Pancreas (tissue), 10 donors: Measurements from ENCODE around the gene CLSTN2. TPM values are rescaled to one million over a fixed set of nuclear protein-coding genes. Genes with fewer than 3 reads are reported as not detected.

ENCODE experiments used
- ATAC-seq, 4 donors: fragments of 200-7000 bp; cut with Tn5 transposase; one replicate each; pipeline versions ENCODE4 v1.8.0 to v1.9.1; 2020; ENCODE audit warnings: mild to moderate bottlenecking in 4 of 4, moderate library complexity in 4 of 4
- DNase-seq, 6 donors: peaks; one replicate each; pipeline ENCODE4 v3.0.0-alpha.2; 2020
- FAIRE-seq: peaks from 2 replicates; lab custom pipeline; 2012; peaks lifted over from hg19 to GRCh38; lab: Jason Lieb, UNC
- H3K27ac ChIP-seq, 4 donors: fragments of 200-600 bp; sonication (generic); 1 replicate in 3 of 4; 2 replicates in 1 of 4; pipeline versions ENCODE4 v1.5.0 to v1.8.0; 2020
- H3K27me3 ChIP-seq, 4 donors: fragments of 200-600 bp; one replicate each; pipeline ENCODE4 v1.8.0; 2021
- H3K36me3 ChIP-seq, 3 donors: fragments of 200-600 bp; sonication (generic) in 1 of 3; one replicate each; pipeline versions ENCODE4 v1.5.0 to v1.8.0; 2020 to 2021
- H3K4me1 ChIP-seq, 3 donors: fragments of 200-600 bp; one replicate each; pipeline ENCODE4 v1.8.0; 2021
- H3K4me3 ChIP-seq, 4 donors: fragments of 200-600 bp; sonication (generic) in 2 of 4; one replicate each; pipeline versions ENCODE4 v1.5.0 to v1.8.0; 2020 to 2021
- H3K9me3 ChIP-seq, 4 donors: fragments of 200-600 bp; one replicate each; pipeline ENCODE4 v1.8.0; 2021
- WGBS, 2 donors: extraction: QIAGEN DNeasy Blood & Tissue Kit; methylation state at CpG; one replicate each; pipeline ENCODE4 v1.1.7; 2013; 5-methylcytosine and 5-hydroxymethylcytosine counted together
- intact Hi-C, 3 donors: fragments of 100-400 bp; cut with DNase I; formaldehyde crosslinking; loops; one replicate each; pipeline versions ENCODE4 v1.11.1 to v1.14.2; 2022
- polyA plus RNA-seq, 2 donors: library from polyadenylated mRNA; stranded (reverse); fragments of 200-250 nt; gene quantifications; one replicate each; pipeline ENCODE4 v1.2.3, GENCODE V29; 2013
- total RNA-seq, 6 donors: library from RNA; stranded (reverse); fragmentation: NEBNext Ultra II Directional in 4 of 6; extraction: Animal tissue kit (Norgen Biotek cat#: 25700) in 4 of 6; gene quantifications; one replicate each; pipeline versions ENCODE4 v1.2.1 to v1.2.4, GENCODE V29; 2021 to 2023
- TF ChIP-seq, protein P1 (sequence below), 4 donors: fragments of 200-600 bp; sonication (generic) in 3 of 4; IDR thresholded peaks; one replicate each; pipeline versions ENCODE4 v1.5.0 to v1.8.0; 2021; ENCODE audit warnings: antibody characterized with exemption in 4 of 4
- donor health status: healthy with polysubstance abuse.
- donor health status: DM: no; HTN: no; CAD: no; lungs with moderate emphysema.
- donor health status: DM: no; HTN: no; CAD: no.
- donor health status: control.
- donor health status: control.
- donor health status: Bipolar disorder and iron deficiency.
- donor health status: DM: yes; HTN: yes; CAD: no.
- donor health status: DM: no; HTN: no; CAD: no.
- donor health status: DM: no; HTN: no; CAD: no.
- donor health status: DM: yes; HTN: yes; CAD: no.

Gene CLSTN2
- total and polyA plus RNA-seq, 8 donors, result 0.65 to 9.3 (median 2.9) TPM

DNA sequence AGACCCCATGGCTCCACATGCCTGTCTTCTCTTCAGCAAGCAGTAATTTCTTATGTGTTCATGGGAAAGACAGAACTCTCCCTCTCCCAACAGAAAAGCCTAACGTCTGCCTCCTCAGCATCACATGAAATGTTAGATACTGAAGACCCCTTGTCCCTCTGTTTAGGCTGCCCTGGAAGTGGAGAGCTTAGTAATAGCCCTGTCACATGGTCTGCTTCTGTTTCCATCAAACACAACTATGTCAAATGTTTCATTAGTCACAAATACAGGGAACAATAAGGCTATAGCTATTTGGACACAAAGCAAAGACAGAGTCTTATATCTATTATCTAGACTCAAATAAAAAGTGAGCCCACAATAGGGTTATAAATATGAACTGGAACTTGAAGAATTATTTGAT, 552.6 kb downstream of the CLSTN2 start:
- H3K4me1 ChIP-seq, result no peaks in the 10 kb centered on the region
- no peaks in the 10 kb centered on the region for H3K9me3 ChIP-seq
- no peak for DNase-seq
- no peak for FAIRE-seq
- no peaks in the 10 kb centered on the region for H3K27me3 ChIP-seq
- no peaks in the 10 kb centered on the region for H3K36me3 ChIP-seq
- WGBS, 2 donors, result 67% methylated on average over 1 of the region's 1 CpG
- H3K27ac ChIP-seq, result no peak overlapping the region
- TF ChIP-seq, protein P1, sequence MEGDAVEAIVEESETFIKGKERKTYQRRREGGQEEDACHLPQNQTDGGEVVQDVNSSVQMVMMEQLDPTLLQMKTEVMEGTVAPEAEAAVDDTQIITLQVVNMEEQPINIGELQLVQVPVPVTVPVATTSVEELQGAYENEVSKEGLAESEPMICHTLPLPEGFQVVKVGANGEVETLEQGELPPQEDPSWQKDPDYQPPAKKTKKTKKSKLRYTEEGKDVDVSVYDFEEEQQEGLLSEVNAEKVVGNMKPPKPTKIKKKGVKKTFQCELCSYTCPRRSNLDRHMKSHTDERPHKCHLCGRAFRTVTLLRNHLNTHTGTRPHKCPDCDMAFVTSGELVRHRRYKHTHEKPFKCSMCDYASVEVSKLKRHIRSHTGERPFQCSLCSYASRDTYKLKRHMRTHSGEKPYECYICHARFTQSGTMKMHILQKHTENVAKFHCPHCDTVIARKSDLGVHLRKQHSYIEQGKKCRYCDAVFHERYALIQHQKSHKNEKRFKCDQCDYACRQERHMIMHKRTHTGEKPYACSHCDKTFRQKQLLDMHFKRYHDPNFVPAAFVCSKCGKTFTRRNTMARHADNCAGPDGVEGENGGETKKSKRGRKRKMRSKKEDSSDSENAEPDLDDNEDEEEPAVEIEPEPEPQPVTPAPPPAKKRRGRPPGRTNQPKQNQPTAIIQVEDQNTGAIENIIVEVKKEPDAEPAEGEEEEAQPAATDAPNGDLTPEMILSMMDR (IDR thresholded peaks at IDR 0.05), result no peak
- H3K4me3 ChIP-seq, result no peak overlapping the region
- no peak for ATAC-seq
- intact Hi-C loops, result no loop called here

GRCh38 chr3:140493271-140493670, 558.3 kb downstream of the CLSTN2 start:
- 77 to 86% methylated on average over 1 of the region's 1 CpG for WGBS, 2 donors
- intact Hi-C loops, result no loop called here

DNA sequence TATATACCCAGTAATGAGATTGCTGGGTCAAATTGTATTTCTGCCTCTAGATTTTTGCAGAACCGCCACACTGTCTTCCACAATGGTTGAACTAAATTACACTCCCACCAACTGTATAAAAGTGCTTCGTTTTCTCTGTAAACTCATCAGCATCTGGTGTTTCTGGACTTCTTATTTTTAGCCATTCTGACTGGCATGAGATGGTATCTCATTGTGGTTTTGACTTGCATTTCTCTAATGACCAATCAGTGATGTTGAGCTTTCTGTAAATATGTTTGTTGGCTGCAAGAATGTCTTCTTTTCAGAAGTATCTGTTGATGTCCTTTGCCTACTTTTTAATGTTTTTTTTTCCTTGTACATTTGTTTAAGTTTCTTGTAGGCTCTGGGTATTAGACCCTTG, 560.0 kb downstream of the CLSTN2 start:
- TF ChIP-seq, protein P1 (IDR thresholded peaks at IDR 0.05), result no peak
- Histone ChIP-seq H3K9me3 (no peaks in the 10 kb centered on the region), H3K27ac (no peak overlapping the region), H3K4me1 (no peaks in the 10 kb centered on the region), H3K36me3 (no peaks in the 10 kb centered on the region), H3K27me3 (no peaks in the 10 kb centered on the region), H3K4me3 (no peak overlapping the region)
- DNase-seq, result no peak
- FAIRE-seq, result no peak
- WGBS, 2 donors, result 56 to 73% methylated on average over 2 of the region's 2 CpGs
- intact Hi-C loops, result no loop called here
- ATAC-seq, result no peak

More at GRCh38 chr3:140493271-140493670, 558.3 kb downstream of the CLSTN2 start:
- TF ChIP-seq, protein P1 (IDR thresholded peaks at IDR 0.05), result no peak
- Histone ChIP-seq H3K27me3 (no peaks in the 10 kb centered on the region), H3K27ac (no peak overlapping the region), H3K4me1 (no peaks in the 10 kb centered on the region), H3K4me3 (no peak overlapping the region), H3K9me3 (no peaks in the 10 kb centered on the region), H3K36me3 (no peaks in the 10 kb centered on the region)
- FAIRE-seq (no peak), ATAC-seq (no peak), DNase-seq (no peak)

DNA sequence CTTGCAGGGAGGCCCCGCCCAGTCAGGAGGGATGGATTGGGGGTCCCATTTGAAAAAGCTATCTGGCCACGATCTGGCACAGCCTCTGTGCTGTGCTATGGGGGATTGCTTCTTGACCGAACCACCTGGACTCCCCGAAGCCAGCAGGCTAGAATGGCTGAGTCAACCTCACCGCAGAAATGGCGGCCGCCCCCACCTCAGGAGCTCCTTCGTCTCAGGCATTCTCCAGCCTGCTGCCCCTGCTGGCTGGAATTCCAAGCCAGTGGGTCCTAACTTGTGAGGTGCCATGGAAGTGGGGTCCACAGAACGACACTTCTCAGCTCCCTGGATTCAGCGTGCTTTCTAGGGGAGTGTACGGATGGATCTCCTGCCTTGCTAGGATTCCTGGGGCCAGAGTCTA, 562.3 kb downstream of the CLSTN2 start:
- WGBS, 2 donors, result 81 to 87% methylated on average over 11 of the region's 11 CpGs
- Histone ChIP-seq H3K27me3 (no peaks in the 10 kb centered on the region), H3K4me1 (no peaks in the 10 kb centered on the region), H3K27ac (no peak overlapping the region), H3K4me3 (no peak overlapping the region), H3K36me3 (no peaks in the 10 kb centered on the region), H3K9me3 (no peaks in the 10 kb centered on the region)
- intact Hi-C loops, result no loop called here
- no peak for DNase-seq
- no peak for ATAC-seq
- FAIRE-seq, result no peak
- TF ChIP-seq, protein P1 (IDR thresholded peaks at IDR 0.05), result no peak

- Histone ChIP-seq H3K4me1 (no peaks in the 10 kb centered on the region), H3K9me3 (no peaks in the 10 kb centered on the region), H3K4me3 (no peak overlapping the region), H3K27ac (no peak overlapping the region), H3K27me3 (no peaks in the 10 kb centered on the region), H3K36me3 (no peaks in the 10 kb centered on the region)
- TF ChIP-seq, protein P1 (IDR thresholded peaks at IDR 0.05), result peak in 3 of 4 donors; percentile 20 to 35 (median 23)
- DNase-seq (no peak), FAIRE-seq (no peak), ATAC-seq (peak; percentile 40 to 70 (median 52))
- 6 to 16% methylated on average over 1 of the region's 1 CpG for WGBS, 2 donors
- intact Hi-C loops, result no loop called here
Observed at GRCh38 chr3:140499114-140499757, 564.3 kb downstream of the CLSTN2 start.
